M059J (cell line): ENCODE results near the gene NLRP5. TPM values are rescaled to one million over a fixed set of nuclear protein-coding genes. Genes with fewer than 3 reads are reported as not detected.
"Not testable (repeated sequence)": the region's sequence is repeated elsewhere in the genome, so short reads cannot be mapped to it uniquely, and the experiment has no call there.

Experiments
- DNase-seq: peaks from one replicate; pipeline ENCODE4 v3.0.0-alpha.2; 2012; ENCODE audit warnings: low read depth
- total RNA-seq: library from RNA; depleted of rRNA; stranded (reverse); fragments of >200 nt; shearing (Covaris generic); gene quantifications from 2 replicates; pipeline ENCODE4 v1.2.3, GENCODE V29; 2014

NLRP5 gene
- total RNA-seq, 1 experiment from 2014 or later = not detected

DNA sequence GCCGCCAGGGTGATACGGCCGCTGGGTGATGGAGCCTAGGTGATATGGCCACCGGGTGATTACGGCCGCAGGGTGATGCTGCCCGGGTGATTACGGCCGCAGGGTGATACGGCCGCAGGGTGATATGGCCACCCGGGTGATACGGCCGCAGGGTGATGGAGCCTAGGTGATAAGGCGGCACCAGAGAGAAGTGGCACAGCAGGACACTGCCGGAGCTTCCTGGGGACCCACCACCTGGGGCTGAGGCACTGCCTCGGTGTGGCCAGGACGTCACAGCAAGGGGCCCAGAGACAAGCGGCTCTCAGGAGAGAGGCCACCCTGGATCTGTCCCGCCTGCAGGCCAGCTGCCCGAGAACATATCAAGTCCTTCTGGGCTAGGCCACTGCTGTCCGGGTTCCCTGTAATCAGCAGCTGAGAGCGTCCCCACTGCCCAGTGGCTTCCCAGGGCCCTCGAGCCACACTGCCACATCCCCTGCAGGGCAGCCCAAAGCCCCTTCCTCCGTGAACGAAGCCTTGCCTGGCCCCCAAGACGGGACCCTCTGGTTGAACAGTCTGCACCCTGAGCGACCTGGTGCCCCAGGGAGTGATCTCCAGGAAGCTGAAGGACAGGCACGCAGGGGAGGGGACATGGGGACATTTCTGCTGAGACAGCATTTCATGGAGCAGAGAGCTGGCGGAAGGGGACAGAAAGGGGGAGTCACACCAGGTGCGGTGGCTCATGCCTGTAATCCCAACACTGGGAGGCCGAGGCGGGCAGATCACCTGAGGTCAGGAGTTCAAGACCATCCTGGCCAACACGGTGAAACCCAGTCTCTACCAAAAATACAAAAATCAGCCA, 112.4 kb downstream of the NLRP5 start:
- DNase-seq = no peak

DNA sequence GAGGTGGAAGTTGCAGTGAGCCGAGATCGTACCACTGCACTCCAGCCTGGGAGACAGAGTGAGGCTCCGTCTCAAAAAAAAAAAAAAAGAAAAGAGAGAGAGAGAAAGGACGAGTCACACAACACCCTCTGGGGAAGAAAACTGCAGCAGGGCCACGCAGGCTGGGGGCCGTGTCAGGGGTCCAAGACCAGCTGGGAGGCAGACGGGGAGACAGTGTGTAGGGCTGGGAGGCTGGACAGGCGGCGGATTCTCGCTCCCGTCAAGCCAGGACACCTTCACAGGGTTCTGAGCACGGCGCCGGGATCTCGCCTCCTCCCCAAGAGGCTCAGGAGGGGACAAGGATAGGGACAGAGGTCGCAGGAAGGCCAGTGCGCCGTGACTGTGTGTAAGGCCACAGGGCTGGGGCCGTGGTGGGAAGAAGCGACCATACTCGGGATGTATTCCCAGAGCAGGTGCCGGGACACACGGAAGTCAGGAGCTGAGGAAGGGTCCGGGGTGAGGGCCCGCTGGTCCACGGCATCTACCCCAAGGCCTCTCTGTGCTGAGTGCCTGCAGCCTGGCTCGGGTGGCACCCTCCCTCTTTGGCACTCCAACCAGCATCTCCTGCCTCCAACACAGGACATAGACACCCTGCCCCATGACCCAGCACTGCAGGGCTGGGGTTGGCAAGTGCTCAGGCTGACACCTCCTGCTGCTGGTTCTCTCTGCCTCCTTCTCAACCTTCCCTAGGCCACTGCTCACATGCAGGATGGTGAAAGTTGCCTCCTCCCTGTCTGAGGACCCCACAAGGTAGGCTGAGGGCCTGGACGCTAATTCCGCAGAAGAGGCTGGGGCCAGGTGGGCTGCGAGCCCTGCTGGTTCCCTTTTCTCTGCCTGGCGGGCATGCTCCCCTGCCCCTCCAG, 113.3 kb downstream of the NLRP5 start:
- no peak for DNase-seq

DNA sequence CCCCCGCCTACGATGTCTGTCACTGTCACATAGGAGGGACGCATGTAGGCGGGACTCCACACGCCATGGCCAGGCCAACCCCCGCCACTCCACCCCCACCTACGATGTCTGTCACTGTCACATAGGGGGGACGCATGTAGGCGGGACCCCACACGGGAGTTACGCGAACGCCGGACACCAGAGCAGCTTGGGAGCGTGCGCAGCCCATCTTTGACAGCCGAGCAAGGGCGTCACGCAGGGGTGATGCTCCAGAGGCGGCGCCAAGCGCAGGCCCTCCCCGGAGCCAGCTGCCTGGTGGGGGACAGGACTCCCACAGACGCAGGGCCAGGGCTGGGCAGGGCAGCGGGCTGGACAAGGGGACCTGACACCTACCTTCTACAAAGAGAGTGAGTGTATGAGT, 114.5 kb downstream of the NLRP5 start:
- no peak for DNase-seq

DNA sequence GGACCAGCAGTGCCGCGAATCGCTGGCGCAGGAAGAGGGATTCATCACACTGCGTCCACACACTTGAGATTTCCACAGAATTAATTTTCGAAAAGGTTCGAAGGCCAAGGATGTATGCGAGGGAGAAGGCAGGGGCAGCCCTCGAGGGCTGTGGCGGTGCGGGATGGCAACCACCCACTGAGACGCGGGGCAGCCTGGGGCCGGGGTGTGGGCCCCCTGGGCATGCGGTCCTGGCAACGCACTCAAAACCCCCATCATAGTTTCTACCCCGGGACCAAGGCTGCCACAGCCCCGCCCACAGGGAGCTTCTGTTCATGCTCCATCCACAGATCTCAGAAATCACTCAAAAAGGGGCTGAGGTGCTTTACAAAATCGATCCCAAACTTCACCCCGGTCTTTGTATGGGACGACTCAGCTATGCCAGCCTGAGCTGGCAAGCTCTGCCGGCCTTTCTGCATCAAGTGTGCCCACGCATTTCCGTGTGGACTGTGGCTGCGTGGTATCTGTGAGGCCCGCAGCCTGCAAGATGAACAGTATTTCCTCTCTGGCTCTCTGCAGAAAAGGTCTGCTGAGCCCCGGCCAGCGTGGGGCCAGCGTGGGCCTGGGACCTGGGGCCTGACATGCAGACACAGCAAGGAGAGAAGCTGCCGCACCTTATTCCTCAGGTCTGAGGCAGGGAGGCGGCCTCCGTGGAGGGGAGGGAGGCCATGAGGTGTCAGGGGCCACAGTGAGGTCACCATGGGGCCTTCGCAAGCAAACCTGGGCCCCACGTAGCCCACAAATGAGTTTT, 115.4 kb downstream of the NLRP5 start:
- no peak for DNase-seq

DNA sequence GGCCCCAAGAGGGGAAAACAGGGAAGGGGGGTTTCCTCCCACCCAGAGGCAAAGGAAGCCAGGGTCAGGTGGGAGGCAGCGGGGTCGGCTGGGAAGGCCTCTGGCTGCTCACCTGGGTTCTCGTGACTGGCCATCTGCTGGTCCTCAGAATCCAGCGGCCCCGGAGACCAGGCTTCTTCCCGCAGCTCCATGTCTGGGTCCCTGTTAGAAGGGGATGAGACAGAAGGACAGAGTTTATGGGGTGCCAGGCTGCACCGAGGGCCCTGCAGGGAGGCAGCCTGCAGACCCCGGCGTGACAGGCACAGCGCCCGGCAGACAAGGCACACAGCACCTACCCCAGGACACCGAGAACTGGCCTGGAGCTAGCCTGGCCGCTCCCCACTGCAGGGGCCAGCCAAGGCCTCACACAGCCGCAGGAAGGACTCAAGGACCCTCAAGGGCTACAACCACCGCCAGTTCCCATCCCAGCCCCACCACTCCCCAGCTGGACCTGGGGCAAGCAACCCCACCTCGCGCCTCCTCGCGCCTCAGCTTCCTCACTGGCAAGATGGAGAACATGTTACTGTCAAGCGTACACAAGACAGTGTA, 116.5 kb downstream of the NLRP5 start:
- no peak for DNase-seq

- DNase-seq = no peak
Observed at GRCh38 chr19:56104423-56104822, 117.8 kb downstream of the NLRP5 start.

DNA sequence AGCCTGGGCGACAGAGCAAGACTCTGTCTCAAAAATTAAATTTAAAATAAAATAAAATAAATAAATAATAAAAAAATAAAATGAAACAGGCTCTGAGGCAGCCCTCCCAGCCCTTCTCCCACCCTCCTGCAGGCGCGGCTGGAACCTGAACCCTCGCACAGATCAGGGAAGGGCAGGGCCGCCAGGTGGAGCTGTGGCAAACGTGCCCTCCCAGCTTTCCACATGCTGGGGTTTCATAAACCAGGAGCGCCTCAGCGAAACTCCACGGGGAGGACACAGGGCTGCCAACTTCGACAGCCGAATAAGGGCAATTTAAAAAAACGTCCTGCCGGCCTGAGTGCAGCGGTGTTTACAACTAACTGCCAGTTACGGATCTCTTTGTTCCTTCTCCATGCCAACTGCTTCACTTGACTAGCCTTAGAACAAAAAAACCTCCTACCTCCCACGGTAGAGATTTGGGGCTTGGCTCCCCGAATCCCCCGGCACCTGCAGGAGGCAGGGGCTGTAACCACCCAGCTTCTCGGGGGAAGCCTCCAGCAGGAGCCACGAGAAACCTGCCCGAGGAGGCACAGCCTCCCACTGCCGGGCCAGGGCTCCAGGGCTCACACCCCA, 118.6 kb downstream of the NLRP5 start:
- DNase-seq = no peak

DNA sequence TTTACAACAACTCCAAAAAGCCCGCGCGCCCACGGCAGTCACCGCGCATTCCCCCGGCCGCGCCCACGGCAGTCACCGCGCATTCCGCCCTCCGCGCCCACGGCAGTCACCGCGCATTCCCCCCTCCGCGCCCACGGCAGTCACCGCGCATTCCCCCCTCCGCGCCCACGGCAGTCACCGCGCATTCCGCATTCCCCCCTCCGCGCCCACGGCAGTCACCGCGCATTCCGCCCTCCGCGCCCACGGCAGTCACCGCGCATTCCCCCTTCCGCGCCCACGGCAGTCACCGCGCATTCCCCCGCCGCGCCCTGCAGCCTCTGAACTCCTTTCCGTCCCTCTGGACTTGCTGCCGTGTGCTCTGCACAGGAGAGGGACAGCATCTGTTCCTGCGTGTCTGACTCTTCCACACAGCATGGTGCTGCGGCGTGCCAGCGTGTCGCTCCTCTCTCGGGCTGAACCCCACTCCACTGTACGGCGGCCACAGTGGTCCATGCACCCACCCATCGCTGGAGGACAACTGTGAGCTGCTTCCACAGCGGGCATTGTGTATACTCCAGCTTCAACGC, 119.3 kb downstream of the NLRP5 start:
- not testable (repeated sequence) for DNase-seq

DNA sequence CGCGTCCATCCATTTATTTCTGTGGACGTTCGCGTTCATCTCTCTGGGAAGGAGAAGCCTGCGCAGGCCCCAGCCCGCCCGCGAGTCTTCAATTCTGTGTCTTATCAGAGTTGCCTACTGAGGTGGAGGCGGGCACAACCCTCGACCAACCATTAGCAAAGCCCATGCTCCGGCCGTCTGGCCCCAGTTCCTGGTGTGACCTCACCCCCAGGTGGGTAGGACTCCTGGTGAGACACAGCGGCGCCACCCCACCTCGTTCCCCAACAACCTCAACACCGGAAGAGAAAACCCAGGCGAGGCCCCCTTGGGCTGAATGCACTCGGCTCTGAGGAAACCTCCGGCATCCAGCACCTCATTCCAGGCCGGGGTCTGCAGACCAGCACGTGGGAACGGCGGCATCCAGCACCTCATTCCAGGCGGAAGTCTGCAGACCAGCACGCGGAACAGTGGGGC, 119.8 kb downstream of the NLRP5 start:
- no peak for DNase-seq

DNA sequence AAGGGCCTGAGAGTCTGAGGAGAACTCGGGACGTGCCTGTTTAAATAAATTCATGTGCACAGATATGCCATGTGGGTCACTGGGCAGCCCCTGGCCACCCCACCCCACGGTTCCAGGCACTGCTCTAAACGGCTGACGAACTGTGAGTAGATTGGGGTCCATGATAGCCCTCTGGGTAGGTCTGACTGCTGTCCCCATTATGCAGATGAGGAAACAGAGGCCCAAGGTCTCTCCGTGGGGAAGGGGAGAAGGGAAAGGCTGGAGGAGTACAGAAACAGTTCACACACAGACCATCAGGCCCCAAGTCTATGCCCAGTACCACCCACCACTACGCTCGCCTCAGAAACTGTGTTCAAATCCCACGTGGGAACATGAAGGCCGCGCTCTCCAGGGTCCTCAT, 120.4 kb downstream of the NLRP5 start:
- DNase-seq = no peak

DNA sequence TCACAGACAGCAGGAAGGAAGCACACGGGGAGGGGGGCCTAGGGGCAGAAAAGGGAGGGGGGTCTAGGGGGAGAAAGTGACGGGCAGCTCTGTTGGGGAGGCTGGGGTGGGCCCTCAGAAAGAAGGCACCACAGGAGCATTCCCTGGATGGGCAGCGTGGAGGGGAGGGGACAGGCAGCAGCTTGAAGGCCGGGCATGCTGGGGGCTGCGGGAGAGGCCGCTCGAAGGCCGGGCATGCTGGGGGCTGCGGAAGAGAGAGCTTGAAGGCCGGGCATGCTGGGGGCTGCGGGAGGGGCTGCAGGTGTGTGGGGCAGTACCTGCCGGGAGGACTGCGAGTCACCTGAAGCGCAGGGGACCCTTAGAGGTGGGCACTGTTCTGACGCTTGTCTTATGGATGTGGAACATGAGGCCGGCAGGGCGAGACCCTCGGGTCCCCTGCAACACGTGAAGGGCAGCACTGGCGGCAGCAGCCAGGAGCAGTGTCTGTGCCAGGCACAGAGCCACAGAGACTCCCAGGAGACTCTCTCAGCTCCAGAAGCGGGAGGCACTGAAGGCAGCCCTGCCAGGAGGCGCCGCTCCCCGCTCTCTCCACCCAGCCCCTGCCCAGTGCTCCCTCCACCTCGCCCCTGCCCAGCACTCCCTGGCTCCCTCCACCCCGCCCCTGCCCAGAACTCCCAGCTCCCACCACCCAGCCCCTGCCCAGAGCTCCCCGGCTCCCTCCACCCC, 121.2 kb downstream of the NLRP5 start:
- no peak for DNase-seq

GRCh38 chr19:56108447-56109195, 122.0 kb downstream of the NLRP5 start:
- no peak for DNase-seq

GRCh38 chr19:56109226-56109625, 122.7 kb downstream of the NLRP5 start:
- no peak for DNase-seq

GRCh38 chr19:56110515-56111448, 124.2 kb downstream of the NLRP5 start:
- no peak for DNase-seq
